HepG2 (cell line): ENCODE measurements around the gene MAP2K6. TPM values are rescaled to one million over a fixed set of nuclear protein-coding genes. Genes with fewer than 3 reads are reported as not detected.

Experiments used
- ATAC-seq: fragments of 200-7000 bp; cut with Tn5 transposase; 3 replicates; pipeline ENCODE4 v1.9.1; 2020; ENCODE audit warnings: mild to moderate bottlenecking, moderate library complexity
- BruUV-seq: library from RNA; stranded (reverse); fragments of 400-500 nt; replicated peaks from 2 replicates; lab custom pipeline; 2021; lab: Mats Ljungman, UMichigan
- CTCF ChIA-PET: fragments of 300-600 bp; formaldehyde crosslinking; extraction: SDS; loops from one replicate; lab custom pipeline; 2021; ENCODE audit warnings: low total read pairs, inconsistent platforms, low intra/inter-chr PET ratio; lab: Yijun Ruan, JAX
- POLR2A ChIA-PET: fragments of 350-600 bp; sonication (Branson Sonifier 250); formaldehyde crosslinking; loops from one replicate; lab custom pipeline; 2020; ENCODE audit warnings: antibody characterized with exemption, inconsistent platforms; lab: Yijun Ruan, JAX
- DNase-seq: peaks from one replicate; pipeline ENCODE4 v3.0.0-alpha.2; 2015; ENCODE audit warnings: low spot score
- FAIRE-seq: peaks from 3 replicates; lab custom pipeline; 2011; peaks lifted over from hg19 to GRCh38; lab: Jason Lieb, UNC
- H2AFZ ChIP-seq: one replicate; pipeline ENCODE4 v1.6.1; 2011; ENCODE audit warnings: low read length, inconsistent platforms
- H3K27ac ChIP-seq: fragments of 300-600 bp; 3 replicates; pipeline ENCODE4 v1.8.0; 2011; ENCODE audit warnings: mixed run types, mild to moderate bottlenecking, mixed read lengths, low read length, inconsistent platforms; ENCODE audit not compliant: insufficient read depth; ENCODE audit errors: extremely low read length
- H3K27me3 ChIP-seq, 2 experiments: fragments of 200-600 bp in 1 of 2; 2 replicates in 1 of 2; 3 replicates in 1 of 2; pipeline versions ENCODE4 v1.6.0 to v1.8.0; 2011; ENCODE audit warnings: low read length in 2 of 2, mild to moderate bottlenecking in 2 of 2, moderate library complexity in 2 of 2, inconsistent platforms in 1 of 2; ENCODE audit not compliant: insufficient read depth in 2 of 2, control insufficient read depth in 1 of 2
- H3K36me3 ChIP-seq, 2 experiments: fragments of 200-600 bp in 1 of 2; replicated peaks in 1 of 2; 2 replicates in 1 of 2; 3 replicates in 1 of 2; pipeline versions ENCODE4 v1.5.1 to v1.8.0; 2011; ENCODE audit warnings: low read length in 2 of 2, inconsistent platforms in 1 of 2; ENCODE audit not compliant: insufficient read depth in 2 of 2, control insufficient read depth in 1 of 2
- H3K4me1 ChIP-seq: 2 replicates; pipeline ENCODE4 v1.5.1; 2012; ENCODE audit warnings: low read length, inconsistent platforms; ENCODE audit not compliant: insufficient read depth
- H3K4me2 ChIP-seq: 2 replicates; pipeline ENCODE4 v1.6.0; 2011; ENCODE audit warnings: low read depth, low read length, inconsistent platforms
- H3K4me3 ChIP-seq, 3 experiments: fragments of 200-600 bp in 1 of 3; sonication (generic), shearing (Covaris generic) in 1 of 3; replicated peaks in 1 of 3; 2 replicates each; pipeline ENCODE4 v1.5.1; 2011 to 2016; ENCODE audit warnings: low read length in 3 of 3, inconsistent platforms in 2 of 3, low read depth in 2 of 3, mild to moderate bottlenecking in 2 of 3, control low read depth in 1 of 3, mixed read lengths in 1 of 3; ENCODE audit not compliant: insufficient read depth in 1 of 3
- H3K79me2 ChIP-seq: one replicate; pipeline ENCODE4 v1.6.1; 2011; ENCODE audit warnings: low read length, inconsistent platforms; ENCODE audit not compliant: insufficient read depth
- H3K9ac ChIP-seq: 2 replicates; pipeline ENCODE4 v1.6.0; 2011; ENCODE audit warnings: mild to moderate bottlenecking, low read depth, low read length, inconsistent platforms; ENCODE audit not compliant: insufficient read depth
- H3K9me3 ChIP-seq: 2 replicates; pipeline ENCODE4 v1.5.1; 2012; ENCODE audit warnings: mild to moderate bottlenecking, low read length
- H4K20me1 ChIP-seq: 2 replicates; pipeline ENCODE4 v1.6.0; 2011; ENCODE audit warnings: inconsistent platforms, mild to moderate bottlenecking, low read length, moderate library complexity; ENCODE audit not compliant: insufficient read depth
- DNMT3B ChIP-seq: conservative IDR thresholded peaks from 2 replicates; pipeline ENCODE4 v1.6.1; 2016; ENCODE audit warnings: missing biosample characterization, control low read depth
- HMGA1 ChIP-seq: sonication (generic); formaldehyde crosslinking; conservative IDR thresholded peaks from 2 replicates; pipeline ENCODE4 v1.4.0; 2020; ENCODE audit warnings: missing genetic modification reagents
- MXI1 ChIP-seq: IDR thresholded peaks from 3 replicates; pipeline ENCODE4 v1.6.1; 2012; ENCODE audit warnings: low read depth, low read length, inconsistent platforms, borderline replicate concordance
- RBM22 ChIP-seq: fragments of 200-400 bp; formaldehyde crosslinking; optimal IDR thresholded peaks from 2 replicates; pipeline ENCODE3; 2017; ENCODE audit warnings: mild to moderate bottlenecking, low read length, moderate library complexity
- SALL2 ChIP-seq: sonication (generic); formaldehyde crosslinking; IDR thresholded peaks from 2 replicates; pipeline ENCODE4 v1.8.1; 2023; ENCODE audit warnings: mild to moderate bottlenecking, missing genetic modification reagents, inconsistent platforms
- SETDB1 ChIP-seq: sonication (generic); formaldehyde crosslinking; IDR thresholded peaks from 2 replicates; pipeline ENCODE4 v1.5.1; 2020; ENCODE audit warnings: missing genetic modification reagents, mild to moderate bottlenecking, borderline replicate concordance
- SOX13 ChIP-seq, 3 experiments: fragments of 450-650 bp in 1 of 3; sonication (generic) in 1 of 3; formaldehyde crosslinking in 1 of 3; IDR thresholded peaks in 2 of 3; conservative IDR thresholded peaks in 1 of 3; 2 replicates each; pipeline versions ENCODE4 v1.5.0 to v1.6.1; 2016 to 2020; ENCODE audit warnings: antibody characterized with exemption in 1 of 3, mild to moderate bottlenecking in 1 of 3, missing compliant biosample characterization in 1 of 3, missing genetic modification reagents in 1 of 3, moderate library complexity in 1 of 3
- ZNF383 ChIP-seq: sonication (generic); formaldehyde crosslinking; IDR thresholded peaks from 2 replicates; pipeline ENCODE4 v1.4.0; 2020; ENCODE audit warnings: missing genetic modification reagents, mild to moderate bottlenecking, borderline replicate concordance
- ZNF549 ChIP-seq: sonication (generic); formaldehyde crosslinking; IDR thresholded peaks from 2 replicates; pipeline ENCODE4 v1.5.0; 2020; ENCODE audit warnings: missing genetic modification reagents
- WGBS: methylation state at CpG from one replicate; pipeline ENCODE4 v1.1.6; 2017; ENCODE audit warnings: low lambda C conversion rate; 5-methylcytosine and 5-hydroxymethylcytosine counted together
- in situ Hi-C: cut with HindIII; loops from 2 replicates; pipeline ENCODE4 v1.10.0; 2017; ENCODE audit warnings: low pct_unique_long_range_greater_than_20kb; ENCODE audit not compliant: extremely low pct_ligation_motif_present
- intact Hi-C: fragments of 100-400 bp; cut with micrococcal nuclease; formaldehyde crosslinking; loops from one replicate; pipeline ENCODE4 v1.10.0; 2022; ENCODE audit not compliant: unreplicated experiment
- polyA plus RNA-seq, 8 experiments: library from polyadenylated mRNA; depleted of rRNA in 3 of 8; stranded (reverse) in 7 of 8; unstranded in 1 of 8; fragments of >200 nt; fragmentation: Illumina TruSeq in 4 of 8; extraction: Trizol in 4 of 8; gene quantifications; 2 replicates each; pipeline versions ENCODE4 v1.2.1 to v1.2.3, GENCODE V29; 2011 to 2016; ENCODE audit warnings: low read depth in 4 of 8, missing spikeins in 1 of 8, mixed read lengths in 1 of 8; ENCODE audit not compliant: insufficient read depth in 1 of 8
- total RNA-seq, 5 experiments: library from RNA; depleted of rRNA; stranded (reverse); fragments of >200 nt; fragmentation: Illumina TruSeq; extraction: Trizol; gene quantifications; 2 replicates each; pipeline ENCODE4 v1.2.3, GENCODE V29; 2016; ENCODE audit warnings: low read depth in 1 of 5
- TF ChIP-seq, protein P1 (sequence below): sonication (generic); formaldehyde crosslinking; IDR thresholded peaks from 2 replicates; pipeline ENCODE4 v1.5.0; 2020; ENCODE audit warnings: missing genetic modification reagents, mild to moderate bottlenecking, borderline replicate concordance

The MAP2K6 gene
- total and polyA plus RNA-seq, 2 of the 13 experiments (the other 11 are each of a cell fraction or from before 2014, with no cell fraction given): 5.1 to 33.6 TPM

DNA sequence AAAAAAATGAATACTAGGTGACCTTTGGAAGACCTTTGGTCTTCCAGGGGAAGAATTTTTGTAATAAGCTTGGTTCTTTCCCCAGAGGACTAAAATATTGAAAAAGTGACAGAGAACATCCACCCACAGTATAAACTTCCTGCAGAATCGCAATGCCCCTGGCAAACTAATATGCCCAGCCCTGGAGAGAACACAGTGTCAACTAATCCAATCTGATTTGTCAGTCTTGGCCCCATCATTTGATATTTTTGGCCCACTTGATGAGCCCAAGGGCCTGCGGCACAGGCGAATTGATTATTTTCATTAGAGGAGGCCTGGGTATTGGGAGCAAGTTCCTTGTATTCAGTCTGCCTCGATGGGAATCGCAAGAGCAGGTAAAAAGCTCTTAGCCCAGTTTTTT lies 98.4 kb downstream of the MAP2K6 start:
- POLR2A ChIA-PET: no interaction called here
- intact Hi-C loops: no loop called here
- no peak overlapping the region for H3K27ac ChIP-seq
- H3K4me2 ChIP-seq: no peak overlapping the region
- no peak overlapping the region for H3K9ac ChIP-seq
- ATAC-seq (no peak), DNase-seq (no peak), FAIRE-seq (no peak)
- H3K36me3 ChIP-seq: no peaks in the 10 kb centered on the region
- WGBS: 93% methylated on average over 5 of the region's 5 CpGs
- no peak overlapping the region for H3K4me3 ChIP-seq
- H3K27me3 ChIP-seq: no peaks in the 10 kb centered on the region
- H3K79me2 ChIP-seq: no peaks in the 10 kb centered on the region
- no TSS peak for BruUV-seq
- no peaks in the 10 kb centered on the region for H3K4me1 ChIP-seq
- no peaks in the 10 kb centered on the region for H4K20me1 ChIP-seq
- TF ChIP-seq ZNF549 (CRISPR knock-in tag) (no peak), MXI1 (no peak), DNMT3B (CRISPR knock-in tag) (no peak), SETDB1 (CRISPR knock-in tag) (no peak), SALL2 (CRISPR knock-in tag) (no peak), HMGA1 (CRISPR knock-in tag) (no peak), SOX13 (IDR thresholded peaks at IDR 0.05) (no peak), SOX13 (CRISPR knock-in tag; conservative IDR thresholded peaks at IDR 0.05 in 1 of 2, IDR thresholded peaks at IDR 0.05 in 1 of 2) (no peak), RBM22 (no peak), ZNF383 (CRISPR knock-in tag) (no peak)
- TF ChIP-seq, protein P1, sequence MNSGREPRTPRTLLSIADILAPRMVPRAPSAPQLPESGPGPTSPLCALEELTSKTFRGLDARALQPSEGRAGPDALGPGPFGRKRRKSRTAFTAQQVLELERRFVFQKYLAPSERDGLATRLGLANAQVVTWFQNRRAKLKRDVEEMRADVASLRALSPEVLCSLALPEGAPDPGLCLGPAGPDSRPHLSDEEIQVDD (CRISPR knock-in tag): no peak
- H2AFZ ChIP-seq: no peak overlapping the region
- CTCF ChIA-PET: no interaction called here
- in situ Hi-C loops: no loop called here
- H3K9me3 ChIP-seq: no peaks in the 10 kb centered on the region
